NCI-H1105 (cell line): ENCODE measurements around the gene APOL2.
"Not testable (repeated sequence)": the region's sequence is repeated elsewhere in the genome, so short reads cannot be mapped to it uniquely, and the experiment has no call there.

ENCODE experiments used
- DNase-seq: peaks from one replicate; lab custom pipeline; 2025; lab: John Stamatoyannopoulos, UW

Gene APOL2

GRCh38 chr22:36263216-36263673, 23.9 kb upstream of the APOL2 start:
- not testable (repeated sequence) for DNase-seq

DNA sequence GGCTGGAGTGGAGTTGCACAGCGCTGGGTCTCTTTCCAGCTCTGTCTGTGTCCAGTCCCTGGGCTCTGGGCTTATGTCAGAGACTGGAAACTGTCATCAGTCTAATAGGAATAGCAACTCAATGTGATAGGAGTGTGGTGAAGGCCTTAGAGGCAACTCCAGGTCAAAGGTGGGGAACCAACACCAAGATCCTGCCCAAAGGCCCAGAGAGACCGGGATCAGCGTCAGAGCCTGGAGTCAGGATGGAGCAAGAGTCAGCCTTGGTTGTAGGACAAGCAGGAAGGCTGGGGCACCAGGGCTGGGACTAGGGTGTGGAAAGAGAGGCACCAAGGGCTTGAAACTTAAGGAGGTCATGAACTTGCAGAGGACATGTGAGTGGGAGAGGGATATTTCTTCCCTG, 23.0 kb upstream of the APOL2 start:
- DNase-seq: not testable (repeated sequence)

DNA sequence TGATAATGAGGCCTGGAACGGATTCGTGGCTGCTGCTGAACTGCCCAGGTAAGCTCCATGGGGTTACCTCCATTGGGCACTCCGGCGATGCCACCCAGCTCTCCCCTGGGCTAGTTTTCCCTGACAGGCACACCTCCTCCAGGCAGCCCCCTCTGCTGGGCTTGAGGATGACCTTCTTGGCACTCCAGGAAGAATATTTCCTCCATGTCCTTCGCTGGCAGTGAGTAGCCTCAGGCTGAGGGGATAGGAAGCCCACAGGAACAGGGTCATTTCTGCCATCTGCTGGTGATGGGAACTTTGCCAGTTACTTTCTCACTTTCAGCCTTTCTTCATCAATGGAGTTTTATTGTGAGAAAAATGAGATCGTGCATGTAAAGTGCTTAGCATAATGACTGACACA, 22.3 kb upstream of the APOL2 start:
- not testable (repeated sequence) for DNase-seq

GRCh38 chr22:36259615-36260300, 20.4 kb upstream of the APOL2 start:
- DNase-seq: no peak

DNA sequence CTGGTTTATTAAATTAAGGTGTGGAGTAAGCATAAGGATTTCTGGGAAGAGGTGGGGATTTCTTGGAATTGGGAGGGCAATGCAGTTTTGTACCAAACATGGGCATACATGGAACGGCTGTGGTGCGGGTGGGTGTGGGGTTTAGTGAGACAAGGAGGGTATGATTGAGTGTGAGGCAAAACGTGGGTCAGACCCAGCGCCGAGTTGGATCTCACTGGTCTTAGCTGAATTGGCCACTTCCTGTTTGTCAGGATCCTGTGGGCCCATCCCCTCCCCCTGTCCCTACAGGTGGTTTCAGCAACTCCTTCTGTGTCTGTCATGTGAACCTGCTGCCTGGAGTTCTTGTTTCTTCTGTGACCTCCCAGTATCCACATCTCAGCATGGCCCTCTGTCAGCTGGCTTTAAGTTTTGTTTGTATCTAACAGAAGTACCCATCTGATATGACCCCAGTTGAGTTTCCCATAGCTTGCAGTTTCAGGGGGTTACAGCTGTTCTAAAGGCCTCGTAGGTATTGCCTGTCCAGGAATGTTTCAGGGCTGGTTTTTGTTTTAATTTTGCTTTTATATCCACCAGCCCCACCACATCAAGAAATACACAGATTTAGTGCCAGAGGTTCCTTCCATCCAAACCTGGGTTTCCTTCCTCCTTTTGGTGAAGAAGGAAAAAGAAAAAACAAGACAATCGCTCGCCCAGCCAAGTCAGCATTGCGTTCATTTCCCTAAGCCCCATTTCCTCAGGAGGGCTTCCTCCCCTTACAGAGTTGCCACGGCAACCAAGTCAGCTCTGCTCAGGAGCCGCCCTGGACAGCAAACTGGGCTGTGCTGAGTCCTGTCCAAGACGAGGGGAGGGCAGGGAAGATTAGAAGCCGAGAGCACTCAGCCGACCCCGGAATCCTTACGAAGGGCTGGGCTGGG, 19.6 kb upstream of the APOL2 start:
- DNase-seq: no peak

DNA sequence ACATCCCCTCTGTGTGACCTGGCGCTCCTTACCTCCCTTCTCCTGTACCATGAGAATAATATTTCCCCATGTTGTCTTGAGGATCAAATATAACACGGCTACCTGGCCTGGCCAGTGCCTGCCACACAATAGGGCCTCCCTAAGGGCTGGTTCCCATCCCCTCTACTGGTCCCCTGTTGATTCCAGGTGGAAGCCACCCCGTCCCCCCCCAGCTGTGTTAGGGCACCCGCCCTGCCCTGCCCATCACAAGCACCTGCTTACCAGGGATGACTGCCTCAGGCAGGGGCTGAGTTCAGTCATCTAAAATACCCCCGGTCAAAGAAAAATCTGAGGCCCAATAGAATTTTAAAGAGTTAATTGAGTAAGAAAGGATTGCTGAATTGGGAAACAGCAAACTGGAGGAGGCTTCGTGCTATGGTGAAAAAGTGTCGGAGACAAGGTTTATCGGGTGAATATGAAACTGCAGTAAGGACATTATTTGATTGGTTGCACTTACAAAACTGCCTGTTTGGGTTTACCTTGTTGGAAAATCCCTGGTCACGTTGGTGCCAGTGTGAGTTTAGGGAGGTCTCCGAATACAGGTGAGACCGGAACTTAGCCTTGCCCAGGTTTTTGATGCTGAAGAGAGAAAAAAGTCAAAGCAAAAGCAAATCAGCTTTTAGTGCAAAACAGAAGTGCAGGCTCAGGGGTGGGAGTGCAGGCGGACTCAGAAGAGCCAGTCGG, 18.8 kb upstream of the APOL2 start:
- DNase-seq: no peak

- no peak for DNase-seq
Measured at GRCh38 chr22:36257308-36257707, 18.0 kb upstream of the APOL2 start.

DNA sequence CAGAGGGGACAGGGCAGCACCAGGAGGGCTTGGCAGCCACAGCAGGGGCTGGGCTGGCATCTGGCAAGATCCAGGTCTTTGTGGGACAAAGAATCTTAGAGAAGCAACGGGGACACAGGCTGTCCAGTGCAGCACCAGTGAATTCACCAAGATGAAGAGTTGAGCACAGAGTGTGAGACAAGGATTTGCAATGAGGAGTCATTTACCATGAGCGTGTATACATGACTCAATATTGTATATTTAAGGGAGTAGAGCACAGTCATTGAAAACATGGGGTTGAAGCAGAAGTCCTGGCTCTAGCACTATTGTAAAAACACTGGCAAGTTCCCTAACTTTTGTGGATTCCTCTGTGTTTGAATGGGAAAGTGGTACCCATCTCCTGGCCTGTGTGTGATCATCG, 17.2 kb upstream of the APOL2 start:
- no peak for DNase-seq

DNA sequence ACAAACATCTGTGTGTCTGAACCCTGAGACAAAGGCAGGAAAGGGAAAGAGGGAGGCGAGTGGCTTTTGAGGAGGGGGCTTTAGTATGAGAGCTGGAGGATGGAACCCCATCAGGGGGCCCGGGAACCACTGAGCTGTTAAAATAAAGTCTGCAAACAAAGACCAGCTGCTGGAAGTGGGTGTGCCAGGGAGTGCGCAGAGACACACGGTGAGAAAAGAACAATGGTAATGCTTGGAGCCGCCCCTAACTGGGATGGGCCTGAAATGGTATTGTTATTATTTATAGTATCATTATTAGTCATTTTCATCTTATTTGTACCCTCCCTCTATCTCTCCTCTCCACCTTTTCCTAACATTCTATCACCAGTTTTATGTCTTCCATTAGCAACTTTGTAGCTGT, 16.2 kb upstream of the APOL2 start:
- not testable (repeated sequence) for DNase-seq

GRCh38 chr22:36253523-36254490, 14.5 kb upstream of the APOL2 start:
- no peak for DNase-seq

DNA sequence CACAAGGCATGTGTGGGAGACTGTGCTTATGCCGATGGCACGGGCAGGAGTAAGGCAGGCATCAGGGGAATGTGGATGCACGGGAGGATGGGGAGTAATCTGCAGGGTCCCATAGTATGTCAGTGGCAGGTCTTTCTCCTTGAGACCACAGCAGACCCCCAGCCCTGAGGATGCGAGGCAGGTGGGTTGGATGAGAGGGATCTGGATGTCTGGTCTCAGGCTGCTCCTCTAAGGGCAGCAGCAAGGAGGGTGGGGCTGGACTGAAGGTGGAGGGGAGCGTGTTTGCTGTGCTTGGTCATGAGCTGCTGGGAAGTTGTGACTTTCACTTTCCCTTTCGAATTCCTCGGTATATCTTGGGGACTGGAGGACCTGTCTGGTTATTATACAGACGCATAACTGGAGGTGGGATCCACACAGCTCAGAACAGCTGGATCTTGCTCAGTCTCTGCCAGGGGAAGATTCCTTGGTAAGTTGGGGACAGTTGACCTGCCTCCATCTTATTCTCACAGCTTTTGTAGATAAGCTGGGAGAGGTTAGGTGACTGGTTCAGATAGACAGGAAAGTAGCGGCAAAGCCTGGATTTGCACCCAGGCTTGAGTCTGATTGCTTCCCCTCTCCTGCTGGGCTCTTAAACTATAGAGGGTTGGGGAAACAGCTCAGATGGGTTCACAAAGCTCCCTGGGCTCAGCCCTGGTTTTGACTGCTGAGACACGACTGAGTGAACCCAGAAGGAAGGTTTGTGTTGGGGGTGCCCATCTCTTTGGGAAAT, 13.6 kb upstream of the APOL2 start, which contains the start of gene APOL1:
TSS of gene APOL1 (plus strand) at position 380 of the 769 bp plus-strand sequence. CDS start 1,823 bp downstream, outside the sequence.
- DNase-seq: no peak

GRCh38 chr22:36251979-36252608, 12.8 kb upstream of the APOL2 start:
- not testable (repeated sequence) for DNase-seq

DNA sequence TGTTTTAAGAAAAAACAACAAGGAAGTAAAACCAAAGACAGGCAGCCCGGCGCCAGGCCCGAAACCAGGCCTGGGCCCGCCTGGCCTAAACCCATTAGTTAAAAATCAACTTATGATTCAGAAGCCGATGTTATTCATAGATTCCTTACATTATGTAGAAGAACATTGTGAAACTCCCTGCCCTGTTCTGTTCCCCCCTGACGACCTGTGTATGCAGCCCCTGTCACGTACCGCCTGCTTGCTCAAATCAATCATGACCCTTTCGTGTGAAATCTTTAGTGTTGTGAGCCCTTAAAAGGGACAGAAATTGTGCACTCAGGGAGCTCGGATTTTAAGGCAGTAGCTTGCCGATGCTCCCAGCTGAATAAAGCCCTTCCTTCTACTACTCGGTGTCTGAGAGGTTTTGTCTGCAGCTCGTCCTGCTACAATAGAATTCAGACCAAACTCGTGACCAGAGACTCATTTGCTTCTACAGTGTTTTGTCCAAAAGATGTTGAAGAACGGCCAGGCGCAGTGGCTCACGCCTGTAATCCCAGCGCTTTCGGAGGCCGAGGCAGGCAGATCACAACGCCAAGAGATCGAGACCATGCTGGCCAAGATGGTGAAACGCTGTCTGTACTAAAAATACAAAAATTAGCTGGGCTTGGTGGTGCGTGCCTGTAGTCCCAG, 11.1 kb upstream of the APOL2 start:
- not testable (repeated sequence) for DNase-seq

DNA sequence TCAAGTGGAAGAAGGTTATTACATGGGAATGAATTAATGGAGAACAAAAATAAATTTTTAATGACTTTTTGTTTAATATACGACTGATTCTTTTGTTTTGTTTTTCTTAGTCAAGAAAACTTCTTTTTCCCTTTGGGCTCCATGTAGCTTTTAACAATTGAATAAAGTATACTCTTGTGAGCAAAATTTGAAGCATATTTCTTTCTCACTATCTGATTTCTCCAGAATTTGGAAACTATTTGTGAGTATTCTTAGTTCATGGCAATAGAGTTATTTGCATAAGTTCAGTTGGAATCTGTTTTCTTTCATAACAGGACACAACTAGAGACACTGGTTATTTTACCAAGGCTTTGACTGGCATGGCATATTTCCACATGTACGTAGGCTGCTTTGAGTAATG, 9.8 kb upstream of the APOL2 start:
- DNase-seq: no peak

GRCh38 chr22:36247955-36248354, 8.6 kb upstream of the APOL2 start:
- DNase-seq: no peak

DNA sequence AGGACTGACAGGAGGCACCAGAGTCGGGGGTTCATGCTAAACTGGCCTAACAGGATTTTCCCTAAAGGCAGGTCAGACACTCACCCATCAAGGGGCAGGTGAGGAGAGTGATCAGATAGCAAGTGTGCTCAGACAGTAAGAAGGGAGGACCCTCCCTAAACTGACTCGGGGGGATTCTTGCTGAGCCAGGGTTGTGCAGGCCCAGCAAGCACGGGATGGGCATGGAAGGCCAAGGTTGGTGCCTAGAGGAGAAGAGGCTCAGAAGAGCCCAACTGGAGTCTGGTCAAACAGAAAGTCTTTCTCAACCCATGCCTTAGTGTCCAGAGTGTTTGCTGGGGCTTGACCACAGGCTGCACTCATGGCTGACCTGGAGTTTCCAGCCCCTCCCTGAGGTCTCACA, 7.4 kb upstream of the APOL2 start:
- no peak for DNase-seq

DNA sequence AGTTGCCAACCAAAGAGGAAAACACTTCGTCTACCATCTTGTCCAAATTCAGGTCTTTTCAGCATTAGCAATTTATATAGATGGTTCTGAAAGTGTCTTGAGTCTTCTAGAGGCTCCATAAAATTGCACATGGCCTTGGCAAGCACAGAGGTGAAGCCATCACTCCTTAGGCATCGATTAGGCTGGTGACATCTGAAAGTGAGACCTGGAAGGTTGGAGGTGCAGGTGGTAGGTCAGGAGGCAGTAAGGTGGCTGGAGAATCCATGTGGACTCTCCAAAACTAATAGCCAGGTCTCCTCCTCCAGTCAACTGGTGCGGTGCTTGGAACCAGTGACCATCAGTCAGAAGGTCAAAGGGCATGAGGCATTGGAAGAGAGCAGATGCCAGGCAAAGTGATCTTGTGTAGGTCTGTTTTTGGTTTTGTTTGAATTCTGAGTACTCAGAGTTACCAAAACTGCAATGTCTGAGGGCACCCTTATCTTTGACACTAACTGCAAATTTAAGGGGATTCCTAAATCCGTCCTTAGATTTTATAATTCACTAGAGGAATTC, 6.6 kb upstream of the APOL2 start:
- no peak for DNase-seq

DNA sequence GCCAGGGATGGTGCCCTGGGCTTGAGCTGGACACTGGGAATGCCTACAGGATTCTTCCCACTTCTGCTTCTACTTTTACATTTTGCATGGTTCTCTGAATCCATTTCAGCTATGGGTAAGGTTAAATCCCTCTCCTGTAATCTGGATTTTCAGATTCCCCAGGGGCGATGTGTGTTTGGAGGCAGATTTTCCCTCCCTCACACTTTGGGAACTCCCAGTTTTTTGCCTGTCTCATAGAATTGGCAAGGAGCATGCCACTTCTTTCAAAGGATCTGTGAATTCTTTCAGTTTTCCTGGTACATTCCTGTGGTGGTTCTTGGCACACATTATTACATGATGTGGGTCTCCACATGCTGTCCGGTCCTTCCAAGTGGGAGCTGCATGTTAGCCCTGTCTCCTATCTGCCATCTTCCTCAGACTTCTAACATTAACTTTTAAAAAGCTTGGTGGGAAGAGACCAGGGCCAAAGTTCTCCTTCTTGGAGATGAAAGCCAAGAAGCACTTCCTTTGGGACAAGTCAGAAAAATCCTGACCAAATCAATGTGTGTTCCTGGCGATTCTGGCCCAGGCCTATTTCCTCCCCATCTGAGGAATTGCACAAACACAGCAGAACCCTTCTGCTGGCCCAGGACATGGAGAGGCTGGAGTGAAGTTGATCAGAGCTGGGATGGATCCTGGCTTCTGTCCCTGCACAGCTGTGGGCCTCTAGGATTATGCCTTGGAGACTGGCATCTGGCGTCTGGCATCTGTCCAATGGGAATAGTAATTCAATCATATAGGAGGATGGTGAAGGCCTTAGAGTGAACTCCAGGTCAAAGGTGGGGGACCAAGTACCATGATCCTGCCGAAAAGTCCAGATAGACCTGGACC, 5.4 kb upstream of the APOL2 start:
- no peak for DNase-seq
